Fibroblast of lung (primary cell): ENCODE data around the gene USP4.

Experiments used
- EZH2 ChIP-seq: IDR thresholded peaks from 2 replicates; pipeline ENCODE4 v1.5.1; 2012; ENCODE audit warnings: low read length, control low read depth, mild to moderate bottlenecking; ENCODE audit errors: missing control alignments
- TF ChIP-seq, protein P1 (sequence below), 2 donors: IDR thresholded peaks in 1 of 2; conservative IDR thresholded peaks in 1 of 2; 1 replicate in 1 of 2; 2 replicates in 1 of 2; pipeline ENCODE4 v1.5.1; 2011 to 2012; ENCODE audit warnings: low read length in 2 of 2, control low read depth in 1 of 2, inconsistent platforms in 1 of 2, low read depth in 1 of 2, mild to moderate bottlenecking in 1 of 2

DNA sequence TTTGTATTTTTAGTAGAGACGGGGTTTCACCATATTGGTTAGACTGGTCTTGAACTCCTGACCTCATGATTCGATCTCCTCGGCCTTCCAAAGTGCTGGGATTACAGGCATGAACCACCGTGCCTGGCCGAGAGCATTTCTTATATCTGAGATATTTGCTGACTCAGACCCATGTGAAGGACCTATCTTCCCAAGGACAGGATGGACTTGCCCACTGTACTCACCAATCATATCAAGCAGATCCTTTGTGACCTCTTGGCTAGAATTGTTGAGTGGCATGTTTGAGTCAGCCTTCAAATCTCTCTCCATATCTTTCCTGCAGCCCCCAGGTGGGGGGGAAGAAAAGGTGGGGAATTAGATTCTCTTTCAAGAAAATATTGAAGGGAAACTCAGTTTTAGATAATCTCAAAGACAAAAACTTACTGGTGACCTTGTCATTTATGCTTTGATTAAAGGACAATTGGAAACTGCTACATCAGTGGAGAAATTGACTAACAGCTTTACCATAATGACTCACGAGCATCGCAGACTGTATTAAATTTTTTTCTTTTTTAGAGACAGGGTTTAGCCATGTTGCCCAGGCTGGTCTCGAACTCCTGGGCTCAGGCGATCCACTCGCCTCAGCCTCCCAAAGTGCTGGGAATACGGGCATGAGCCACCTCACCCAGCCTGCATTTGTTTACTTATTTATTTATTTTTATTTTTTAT, 65.9 kb downstream of the USP4 start:
- TF ChIP-seq, protein P1, sequence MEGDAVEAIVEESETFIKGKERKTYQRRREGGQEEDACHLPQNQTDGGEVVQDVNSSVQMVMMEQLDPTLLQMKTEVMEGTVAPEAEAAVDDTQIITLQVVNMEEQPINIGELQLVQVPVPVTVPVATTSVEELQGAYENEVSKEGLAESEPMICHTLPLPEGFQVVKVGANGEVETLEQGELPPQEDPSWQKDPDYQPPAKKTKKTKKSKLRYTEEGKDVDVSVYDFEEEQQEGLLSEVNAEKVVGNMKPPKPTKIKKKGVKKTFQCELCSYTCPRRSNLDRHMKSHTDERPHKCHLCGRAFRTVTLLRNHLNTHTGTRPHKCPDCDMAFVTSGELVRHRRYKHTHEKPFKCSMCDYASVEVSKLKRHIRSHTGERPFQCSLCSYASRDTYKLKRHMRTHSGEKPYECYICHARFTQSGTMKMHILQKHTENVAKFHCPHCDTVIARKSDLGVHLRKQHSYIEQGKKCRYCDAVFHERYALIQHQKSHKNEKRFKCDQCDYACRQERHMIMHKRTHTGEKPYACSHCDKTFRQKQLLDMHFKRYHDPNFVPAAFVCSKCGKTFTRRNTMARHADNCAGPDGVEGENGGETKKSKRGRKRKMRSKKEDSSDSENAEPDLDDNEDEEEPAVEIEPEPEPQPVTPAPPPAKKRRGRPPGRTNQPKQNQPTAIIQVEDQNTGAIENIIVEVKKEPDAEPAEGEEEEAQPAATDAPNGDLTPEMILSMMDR (conservative IDR thresholded peaks at IDR 0.05 in 1 of 2, IDR thresholded peaks at IDR 0.05 in 1 of 2; ENCODE audit: low read depth in 1 of 2, low read length in 2 of 2), result no peak
- TF ChIP-seq EZH2, result no peak
